ENCODE data around the gene TMEM97. TPM values are rescaled to one million over a fixed set of nuclear protein-coding genes. Genes with fewer than 3 reads are reported as not detected.

Gene TMEM97
- total and polyA plus RNA-seq, 4 donors: 23.5 to 62.6 (median 38.8) TPM

DNA sequence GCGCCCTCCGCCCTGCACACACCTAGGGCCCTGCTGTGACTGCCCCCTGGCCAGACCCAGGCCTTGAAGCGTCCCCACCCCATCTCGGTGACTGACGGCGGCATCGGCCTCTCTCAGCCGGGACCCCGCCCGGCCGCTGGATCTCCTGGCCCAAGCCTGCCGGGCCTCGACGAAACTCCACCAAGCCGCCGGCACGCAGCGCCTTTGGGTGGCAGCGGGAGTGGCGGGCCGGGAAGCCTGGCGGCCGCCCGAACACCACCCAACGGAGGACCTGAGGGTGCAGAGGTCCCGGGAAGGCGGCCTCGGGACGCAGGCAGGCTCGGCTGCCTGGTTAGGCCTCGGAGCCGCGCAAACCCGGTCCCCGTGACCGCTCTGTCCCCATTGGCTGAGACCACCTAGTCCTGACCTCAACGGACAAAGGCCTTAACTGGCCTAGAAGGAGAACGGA, 12.0 kb upstream of the TMEM97 start:
- H3K9me3 ChIP-seq (ENCODE audit: control insufficient read depth in 4 of 4, insufficient read depth in 3 of 4, low read length in 3 of 4): peaks cover 0 to 2% (median 0%) of the 10 kb centered on the region in 4 donors
- H3K27me3 ChIP-seq (ENCODE audit: control insufficient read depth in 3 of 3, insufficient read depth in 3 of 3, low read length in 2 of 3): peaks cover 0 to 34% (median 23%) of the 10 kb centered on the region in 3 donors
- ATAC-seq (ENCODE audit: insufficient read depth, low FRiP score) (no peak), DNase-seq (no peak)
- H3K27ac ChIP-seq (ENCODE audit: low read depth in 1 of 2, low read length in 1 of 2): no peak overlapping the region
- H3K4me3 ChIP-seq: no peak overlapping the region
- TF ChIP-seq, protein P1, sequence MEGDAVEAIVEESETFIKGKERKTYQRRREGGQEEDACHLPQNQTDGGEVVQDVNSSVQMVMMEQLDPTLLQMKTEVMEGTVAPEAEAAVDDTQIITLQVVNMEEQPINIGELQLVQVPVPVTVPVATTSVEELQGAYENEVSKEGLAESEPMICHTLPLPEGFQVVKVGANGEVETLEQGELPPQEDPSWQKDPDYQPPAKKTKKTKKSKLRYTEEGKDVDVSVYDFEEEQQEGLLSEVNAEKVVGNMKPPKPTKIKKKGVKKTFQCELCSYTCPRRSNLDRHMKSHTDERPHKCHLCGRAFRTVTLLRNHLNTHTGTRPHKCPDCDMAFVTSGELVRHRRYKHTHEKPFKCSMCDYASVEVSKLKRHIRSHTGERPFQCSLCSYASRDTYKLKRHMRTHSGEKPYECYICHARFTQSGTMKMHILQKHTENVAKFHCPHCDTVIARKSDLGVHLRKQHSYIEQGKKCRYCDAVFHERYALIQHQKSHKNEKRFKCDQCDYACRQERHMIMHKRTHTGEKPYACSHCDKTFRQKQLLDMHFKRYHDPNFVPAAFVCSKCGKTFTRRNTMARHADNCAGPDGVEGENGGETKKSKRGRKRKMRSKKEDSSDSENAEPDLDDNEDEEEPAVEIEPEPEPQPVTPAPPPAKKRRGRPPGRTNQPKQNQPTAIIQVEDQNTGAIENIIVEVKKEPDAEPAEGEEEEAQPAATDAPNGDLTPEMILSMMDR (IDR thresholded peaks at IDR 0.05; ENCODE audit: control extremely low read depth, extremely low read depth): no peak
- H3K36me3 ChIP-seq (ENCODE audit: control insufficient read depth in 4 of 4, insufficient read depth in 4 of 4, low read length in 4 of 4): no peaks in the 10 kb centered on the region
- 31 to 36% methylated on average over 33 to 38 of the region's 38 CpGs for WGBS, 2 donors
- H3K9ac ChIP-seq (ENCODE audit: insufficient read depth in 1 of 2, low read length in 2 of 2): no peak overlapping the region
- peaks cover 0 to 4% (median 0%) of the 10 kb centered on the region in 5 donors for H3K4me1 ChIP-seq (ENCODE audit: control insufficient read depth in 5 of 5, insufficient read depth in 5 of 5, low read length in 5 of 5)

GRCh38 chr17:28313841-28314240, 5.2 kb upstream of the TMEM97 start:
- TF ChIP-seq, protein P1 (IDR thresholded peaks at IDR 0.05; ENCODE audit: control extremely low read depth, extremely low read depth): no peak
- H3K4me1 ChIP-seq (ENCODE audit: control insufficient read depth in 5 of 5, insufficient read depth in 5 of 5, low read length in 5 of 5): peaks cover 0 to 9% (median 4%) of the 10 kb centered on the region in 5 donors
- H3K36me3 ChIP-seq (ENCODE audit: control insufficient read depth in 4 of 4, insufficient read depth in 4 of 4, low read length in 4 of 4): no peaks in the 10 kb centered on the region
- H3K9me3 ChIP-seq (ENCODE audit: control insufficient read depth in 4 of 4, insufficient read depth in 3 of 4, low read length in 3 of 4): no peaks in the 10 kb centered on the region
- 86 to 98% methylated on average over 2 of the region's 2 CpGs for WGBS, 2 donors
- H3K9ac ChIP-seq (ENCODE audit: insufficient read depth in 1 of 2, low read length in 2 of 2): no peak overlapping the region
- H3K27me3 ChIP-seq (ENCODE audit: control insufficient read depth in 3 of 3, insufficient read depth in 3 of 3, low read length in 2 of 3): peaks cover 0 to 3% (median 3%) of the 10 kb centered on the region in 3 donors
- DNase-seq (no peak), ATAC-seq (ENCODE audit: insufficient read depth, low FRiP score) (no peak)
- H3K4me3 ChIP-seq: no peak overlapping the region
- H3K27ac ChIP-seq (ENCODE audit: low read depth in 1 of 2, low read length in 1 of 2): no peak overlapping the region

GRCh38 chr17:28315846-28316705, 2.9 kb upstream of the TMEM97 start:
- TF ChIP-seq, protein P1 (IDR thresholded peaks at IDR 0.05; ENCODE audit: control extremely low read depth, extremely low read depth): no peak
- ATAC-seq (ENCODE audit: insufficient read depth, low FRiP score) (no peak), DNase-seq (no peak)
- no peak overlapping the region for H3K27ac ChIP-seq (ENCODE audit: low read depth in 1 of 2, low read length in 1 of 2)
- peaks cover 0 to 3% (median 3%) of the 10 kb centered on the region in 3 donors for H3K27me3 ChIP-seq (ENCODE audit: control insufficient read depth in 3 of 3, insufficient read depth in 3 of 3, low read length in 2 of 3)
- WGBS, 2 donors: 95 to 98% methylated on average over 4 of the region's 4 CpGs
- H3K4me3 ChIP-seq: no peak overlapping the region
- no peak overlapping the region for H3K9ac ChIP-seq (ENCODE audit: insufficient read depth in 1 of 2, low read length in 2 of 2)
- H3K4me1 ChIP-seq (ENCODE audit: control insufficient read depth in 5 of 5, insufficient read depth in 5 of 5, low read length in 5 of 5): peaks cover 0 to 20% (median 9%) of the 10 kb centered on the region in 5 donors
- no peaks in the 10 kb centered on the region for H3K36me3 ChIP-seq (ENCODE audit: control insufficient read depth in 4 of 4, insufficient read depth in 4 of 4, low read length in 4 of 4)
- H3K9me3 ChIP-seq (ENCODE audit: control insufficient read depth in 4 of 4, insufficient read depth in 3 of 4, low read length in 3 of 4): no peaks in the 10 kb centered on the region

All from lung (tissue), 12 donors.